Colon (tissue), 2 donors: ENCODE measurements around the gene HIVEP3.

Experiments used
- FAIRE-seq: peaks from 2 replicates; lab custom pipeline; 2012; peaks lifted over from hg19 to GRCh38; lab: Jason Lieb, UNC
- donor health status: control.
- donor health status: control.

The HIVEP3 gene

GRCh38 chr1:41846625-41847405 is 71.9 kb downstream of the HIVEP3 start:
- FAIRE-seq: no peak

- no peak for FAIRE-seq
Measured at GRCh38 chr1:41844781-41845272, 73.9 kb downstream of the HIVEP3 start.

GRCh38 chr1:41844255-41844654 is 74.5 kb downstream of the HIVEP3 start:
- no peak for FAIRE-seq

- no peak for FAIRE-seq
Measured at GRCh38 chr1:41842993-41843755, 75.5 kb downstream of the HIVEP3 start.

- no peak for FAIRE-seq
Measured at GRCh38 chr1:41842326-41842725, 76.4 kb downstream of the HIVEP3 start.

GRCh38 chr1:41840592-41841246 is 78.0 kb downstream of the HIVEP3 start:
- FAIRE-seq: no peak

- no peak for FAIRE-seq
Measured at GRCh38 chr1:41838266-41838665, 80.5 kb downstream of the HIVEP3 start.

GRCh38 chr1:41837691-41838090 is 81.0 kb downstream of the HIVEP3 start:
- no peak for FAIRE-seq

GRCh38 chr1:41835485-41835884 is 83.2 kb downstream of the HIVEP3 start:
- FAIRE-seq: no peak

- no peak for FAIRE-seq
Measured at GRCh38 chr1:41833519-41834000, 85.2 kb downstream of the HIVEP3 start.

GRCh38 chr1:41830726-41831125 is 88.0 kb downstream of the HIVEP3 start:
- no peak for FAIRE-seq

GRCh38 chr1:41827991-41828570 is 90.6 kb downstream of the HIVEP3 start:
- no peak for FAIRE-seq

- FAIRE-seq: no peak
Measured at GRCh38 chr1:41823471-41823870, 95.3 kb downstream of the HIVEP3 start.

- FAIRE-seq: no peak
Measured at GRCh38 chr1:41822866-41823265, 95.9 kb downstream of the HIVEP3 start.

GRCh38 chr1:41819843-41820242 is 98.9 kb downstream of the HIVEP3 start:
- FAIRE-seq: no peak

GRCh38 chr1:41819069-41819468 is 99.7 kb downstream of the HIVEP3 start:
- FAIRE-seq: no peak

- FAIRE-seq: no peak
Measured at GRCh38 chr1:41816061-41816460, 102.7 kb downstream of the HIVEP3 start.

- FAIRE-seq: no peak
Measured at GRCh38 chr1:41813755-41814745, 104.7 kb downstream of the HIVEP3 start.

- no peak for FAIRE-seq
Measured at GRCh38 chr1:41813226-41813625, 105.5 kb downstream of the HIVEP3 start.

GRCh38 chr1:41812453-41812852 is 106.3 kb downstream of the HIVEP3 start:
- no peak for FAIRE-seq

- FAIRE-seq: no peak
Measured at GRCh38 chr1:41812051-41812450, 106.7 kb downstream of the HIVEP3 start.
